GM11168 (cell line): Measurements from ENCODE around the gene KIAA0930.

ENCODE experiments used
- in situ Hi-C: fragments of 300-500 bp; cut with MboI; formaldehyde crosslinking; loops from one replicate; pipeline ENCODE4 v1.12.0; 2022; ENCODE audit warnings: low sequenced_read_pairs; ENCODE audit not compliant: unreplicated experiment

The KIAA0930 gene

GRCh38 chr22:45155050-45155840 lies 85.4 kb downstream of the KIAA0930 start:
- in situ Hi-C loops, result no loop called here

GRCh38 chr22:45154383-45154782 lies 86.3 kb downstream of the KIAA0930 start:
- in situ Hi-C loops, result no loop called here

GRCh38 chr22:45151503-45151902 lies 89.2 kb downstream of the KIAA0930 start:
- in situ Hi-C loops, result no loop called here

GRCh38 chr22:45150139-45150538 lies 90.6 kb downstream of the KIAA0930 start:
- in situ Hi-C loops, result no loop called here

GRCh38 chr22:45149671-45150070 lies 91.0 kb downstream of the KIAA0930 start:
- in situ Hi-C loops, result no loop called here

GRCh38 chr22:45144916-45145315 lies 95.8 kb downstream of the KIAA0930 start:
- in situ Hi-C loops, result no loop called here

- in situ Hi-C loops, result no loop called here
These were observed 98.3 kb downstream of the KIAA0930 start for GRCh38 chr22:45142376-45142775.
